Gastroesophageal sphincter (tissue), 3 donors: Measurements from ENCODE around the gene LPO.

Experiments
- EP300 ChIP-seq: sonication (generic); formaldehyde crosslinking; IDR thresholded peaks from one replicate; pipeline ENCODE4 v1.6.1; 2017; ENCODE audit warnings: antibody characterized with exemption, mild to moderate bottlenecking
- POLR2A ChIP-seq, 2 donors: fragments of 450-650 bp; IDR thresholded peaks; one replicate each; pipeline ENCODE4 v1.6.1; 2017; ENCODE audit warnings: antibody characterized with exemption in 2 of 2, mild to moderate bottlenecking in 2 of 2, moderate library complexity in 1 of 2
- POLR2AphosphoS5 ChIP-seq: sonication (generic); formaldehyde crosslinking; IDR thresholded peaks from one replicate; pipeline ENCODE4 v1.6.1; 2017; ENCODE audit warnings: antibody characterized with exemption
- TF ChIP-seq, protein P1 (sequence below), 4 experiments: fragments of 200-600 bp in 2 of 4; fragments of 450-650 bp in 2 of 4; sonication (generic) in 1 of 4; IDR thresholded peaks; one replicate each; pipeline ENCODE4 v1.5.1; 2017 to 2019; ENCODE audit warnings: antibody characterized with exemption in 4 of 4, mild to moderate bottlenecking in 2 of 4, moderate library complexity in 2 of 4

DNA sequence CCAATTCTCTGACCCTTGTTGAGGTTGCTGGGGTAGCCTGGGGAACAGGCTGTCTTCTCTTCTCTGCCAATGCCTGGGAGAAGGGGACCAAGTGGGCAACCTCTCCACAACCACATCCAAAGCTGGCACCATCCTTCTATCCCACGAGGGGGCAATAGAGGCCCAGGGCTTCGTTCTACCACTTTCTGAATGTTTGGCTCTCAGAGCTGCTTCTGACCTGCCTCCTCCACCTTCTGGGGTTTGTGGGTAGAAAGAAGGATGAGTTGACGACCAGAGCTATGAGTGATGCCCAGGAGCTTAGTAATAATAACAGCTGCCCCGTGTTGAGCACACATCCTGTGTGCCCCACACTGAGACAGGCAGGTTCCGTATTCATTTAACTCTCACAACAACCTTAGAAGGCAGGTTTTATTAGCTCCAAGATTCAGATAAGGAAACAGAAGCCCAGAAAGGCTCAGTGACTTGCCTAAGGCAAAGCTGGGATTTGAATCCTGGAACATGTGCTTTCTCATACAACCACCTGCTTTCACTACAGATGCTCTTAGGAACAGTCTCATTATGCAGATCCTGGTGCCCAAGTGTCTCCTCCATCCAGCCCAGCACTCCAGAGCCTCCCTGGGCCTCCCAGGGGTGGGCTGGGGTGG lies 79.2 kb downstream of the LPO start:
- TF ChIP-seq POLR2AphosphoS5 (no peak), POLR2A (IDR thresholded peaks at IDR 0.05) (no peak), EP300 (no peak)
- TF ChIP-seq, protein P1, sequence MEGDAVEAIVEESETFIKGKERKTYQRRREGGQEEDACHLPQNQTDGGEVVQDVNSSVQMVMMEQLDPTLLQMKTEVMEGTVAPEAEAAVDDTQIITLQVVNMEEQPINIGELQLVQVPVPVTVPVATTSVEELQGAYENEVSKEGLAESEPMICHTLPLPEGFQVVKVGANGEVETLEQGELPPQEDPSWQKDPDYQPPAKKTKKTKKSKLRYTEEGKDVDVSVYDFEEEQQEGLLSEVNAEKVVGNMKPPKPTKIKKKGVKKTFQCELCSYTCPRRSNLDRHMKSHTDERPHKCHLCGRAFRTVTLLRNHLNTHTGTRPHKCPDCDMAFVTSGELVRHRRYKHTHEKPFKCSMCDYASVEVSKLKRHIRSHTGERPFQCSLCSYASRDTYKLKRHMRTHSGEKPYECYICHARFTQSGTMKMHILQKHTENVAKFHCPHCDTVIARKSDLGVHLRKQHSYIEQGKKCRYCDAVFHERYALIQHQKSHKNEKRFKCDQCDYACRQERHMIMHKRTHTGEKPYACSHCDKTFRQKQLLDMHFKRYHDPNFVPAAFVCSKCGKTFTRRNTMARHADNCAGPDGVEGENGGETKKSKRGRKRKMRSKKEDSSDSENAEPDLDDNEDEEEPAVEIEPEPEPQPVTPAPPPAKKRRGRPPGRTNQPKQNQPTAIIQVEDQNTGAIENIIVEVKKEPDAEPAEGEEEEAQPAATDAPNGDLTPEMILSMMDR (IDR thresholded peaks at IDR 0.05) = peak in 3 of 4 experiments; percentile 32 to 51 (median 47)
